ENCODE data around the gene ZNF879. TPM values are rescaled to one million over a fixed set of nuclear protein-coding genes. Genes with fewer than 3 reads are reported as not detected.

The ZNF879 gene
- polyA plus RNA-seq (2013), result 4.5 TPM

DNA sequence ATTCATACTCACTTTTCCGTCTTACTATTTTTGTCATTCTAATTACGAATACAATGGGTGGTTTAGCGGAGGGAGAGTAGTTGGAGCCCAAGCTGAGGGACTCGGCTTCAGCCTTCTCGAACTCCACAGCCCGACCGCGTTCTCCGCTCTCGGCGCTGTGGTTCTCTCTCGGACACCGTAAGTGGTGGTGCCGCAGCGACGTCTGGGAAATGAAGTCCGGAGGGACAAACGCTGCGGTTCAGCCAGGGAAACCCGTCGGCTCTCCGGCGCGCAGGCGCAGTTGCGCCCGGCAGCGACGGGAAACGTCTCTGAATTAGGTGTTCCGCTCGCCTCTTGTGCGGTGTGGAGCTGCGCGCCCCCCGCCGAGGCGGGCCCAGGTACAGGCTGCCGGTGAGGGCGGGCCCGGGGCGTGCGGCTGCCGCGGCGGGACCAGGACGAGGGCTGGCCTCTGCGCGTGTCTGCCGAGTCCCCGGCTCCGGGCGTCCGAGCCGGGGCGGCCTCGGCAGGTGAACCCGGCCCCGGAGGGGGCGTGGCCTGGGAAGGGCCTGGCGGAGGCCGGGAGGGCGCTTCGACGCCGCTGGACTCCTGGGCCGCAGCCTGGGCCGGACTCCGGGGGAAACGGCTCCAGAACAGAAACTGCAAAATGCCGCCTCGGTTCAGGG is at the start of gene ZNF879:
Gene ZNF879 (plus strand): TSS at position 277 of the 662 bp plus-strand sequence. CDS start 1,201 bp downstream, outside the sequence.
- H3K36me3 ChIP-seq (ENCODE audit: control insufficient read depth in 4 of 4, insufficient read depth in 4 of 4, low read length in 3 of 4), result peaks cover 22 to 35% (median 27%) of the 10 kb centered on the region in 4 experiments
- H3K4me3 ChIP-seq (ENCODE audit: control insufficient read depth in 1 of 7, extremely low read depth in 1 of 7, insufficient read depth in 4 of 7, low read depth in 2 of 7, low read length in 6 of 7), result peak within 1 kb of the TSS; percentile 66 to 89 (median 78)
- peaks cover 0 to 10% (median 4%) of the 10 kb centered on the region in 4 experiments for H3K4me1 ChIP-seq (ENCODE audit: control extremely low read depth in 1 of 4, control insufficient read depth in 4 of 4, insufficient read depth in 4 of 4, low read length in 3 of 4)
- peak; percentile 95 to 98 (median 98) for DNase-seq
- ChIA-PET CTCF (interaction anchor here (1.4 kb wide), 1 partner anchor 10 kb away, joined by 4 read pairs; no protein-coding TSS in a partner anchor), POLR2A (interaction anchor here (1.3 kb wide), 1 partner anchor 36 kb away, joined by 4 read pairs; the partner anchor contains the start of gene ZNF354C)
- whole genome bisulfite sequencing (ENCODE audit: insufficient coverage), result under 1% methylated on average over 66 of the region's 72 CpGs
- H3K27me3 ChIP-seq (replicated peaks in 2 of 5; ENCODE audit: control insufficient read depth in 4 of 5, insufficient read depth in 5 of 5, low read length in 4 of 5), result no peaks in the 10 kb centered on the region
- H3K27ac ChIP-seq (ENCODE audit: insufficient read depth in 1 of 2, low read depth in 1 of 2, low read length in 2 of 2, poor library complexity in 1 of 2, severe bottlenecking in 2 of 2), result peak within 1 kb of the TSS; percentile 58 to 75
- peaks cover 2 to 47% (median 36%) of the 10 kb centered on the region in 5 experiments for H3K9me3 ChIP-seq (ENCODE audit: control extremely low read depth in 1 of 5, control insufficient read depth in 4 of 5, insufficient read depth in 2 of 5, low read depth in 1 of 5, low read length in 4 of 5)

DNA sequence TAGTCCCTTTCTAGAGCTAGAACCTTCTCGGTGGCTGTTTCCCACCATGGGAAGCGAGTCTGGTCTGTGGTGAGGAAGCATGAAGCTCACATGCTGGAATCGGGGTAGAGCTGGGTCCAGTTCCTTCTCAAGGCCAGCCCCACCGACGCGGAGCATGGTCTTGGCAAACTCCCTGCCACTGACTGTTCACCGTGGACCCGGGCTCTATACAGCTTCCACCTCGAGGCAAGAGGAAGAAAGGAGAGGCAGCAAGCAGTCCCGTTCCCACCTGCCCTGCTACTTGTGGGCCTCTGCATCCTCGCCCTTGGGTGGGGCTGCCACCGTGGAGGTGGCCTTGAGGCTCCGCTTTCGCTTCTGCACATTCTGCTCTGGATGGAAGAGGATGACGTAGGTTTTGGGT is 42.2 kb upstream of the ZNF879 start:
- H3K36me3 ChIP-seq (ENCODE audit: control insufficient read depth in 4 of 4, insufficient read depth in 4 of 4, low read length in 3 of 4), result no peaks in the 10 kb centered on the region
- H3K4me1 ChIP-seq (ENCODE audit: control extremely low read depth in 1 of 4, control insufficient read depth in 4 of 4, insufficient read depth in 4 of 4, low read length in 3 of 4), result no peaks in the 10 kb centered on the region
- no peak overlapping the region for H3K4me3 ChIP-seq (ENCODE audit: control insufficient read depth in 1 of 7, extremely low read depth in 1 of 7, insufficient read depth in 4 of 7, low read depth in 2 of 7, low read length in 6 of 7)
- ChIA-PET POLR2A (no interaction called here), CTCF (no interaction called here)
- 97% methylated on average over 15 of the region's 15 CpGs for WGBS (ENCODE audit: insufficient coverage)
- no peaks in the 10 kb centered on the region for H3K27me3 ChIP-seq (replicated peaks in 2 of 5; ENCODE audit: control insufficient read depth in 4 of 5, insufficient read depth in 5 of 5, low read length in 4 of 5)
- no peak for DNase-seq
- H3K27ac ChIP-seq (ENCODE audit: insufficient read depth in 1 of 2, low read depth in 1 of 2, low read length in 2 of 2, poor library complexity in 1 of 2, severe bottlenecking in 2 of 2), result no peak overlapping the region
- H3K9me3 ChIP-seq (ENCODE audit: control extremely low read depth in 1 of 5, control insufficient read depth in 4 of 5, insufficient read depth in 2 of 5, low read depth in 1 of 5, low read length in 4 of 5), result peaks cover 1 to 80% (median 54%) of the 10 kb centered on the region in 5 experiments

DNA sequence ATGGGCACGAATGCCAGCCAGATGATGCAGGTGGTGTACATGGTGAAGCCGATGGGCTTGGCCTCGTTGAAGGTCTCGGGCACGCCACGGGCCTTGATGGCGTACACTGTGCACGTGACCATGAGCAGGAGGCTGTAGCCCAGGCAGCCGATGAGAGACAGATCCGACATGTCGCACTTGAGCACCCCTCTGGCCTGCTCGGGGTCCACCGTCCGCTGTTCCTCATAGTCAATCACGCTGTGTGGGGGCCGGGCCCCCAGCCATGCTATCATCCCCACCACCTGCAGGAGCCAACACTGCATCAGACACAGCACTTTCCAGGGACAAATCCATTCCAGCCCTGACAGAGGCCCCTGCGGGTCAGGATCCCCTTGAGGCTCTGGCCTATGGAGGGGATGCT is 40.7 kb upstream of the ZNF879 start:
- WGBS (ENCODE audit: insufficient coverage), result 93% methylated on average over 15 of the region's 17 CpGs
- CTCF ChIA-PET, result no interaction called here

DNA sequence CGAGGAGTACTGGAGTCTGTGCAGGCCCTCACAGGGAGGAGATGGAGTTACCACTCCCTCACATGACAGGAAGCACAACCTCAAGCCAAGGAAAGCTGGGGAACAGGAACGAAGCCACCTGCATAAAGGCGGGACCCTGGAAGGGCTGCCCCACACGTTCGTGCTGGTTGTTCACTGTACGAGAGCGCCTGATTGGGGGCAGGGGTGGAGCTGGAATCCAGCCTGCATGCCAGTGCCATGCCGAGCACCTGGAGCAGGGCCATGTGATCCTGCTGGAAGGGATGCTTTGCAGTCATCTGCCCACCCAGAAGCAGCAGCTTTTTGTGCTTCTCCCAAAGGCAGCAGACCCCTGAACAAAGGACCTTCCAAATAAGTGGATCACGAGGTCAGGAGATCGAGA is 39.9 kb upstream of the ZNF879 start:
- H3K9me3 ChIP-seq (ENCODE audit: control extremely low read depth in 1 of 5, control insufficient read depth in 4 of 5, insufficient read depth in 2 of 5, low read depth in 1 of 5, low read length in 4 of 5), result peaks cover 0 to 73% (median 51%) of the 10 kb centered on the region in 5 experiments
- POLR2A ChIA-PET, result no interaction called here
- no peak for DNase-seq

More for the DNA sequence above, 40.7 kb upstream of the ZNF879 start:
- POLR2A ChIA-PET, result no interaction called here
- H3K27ac ChIP-seq (ENCODE audit: insufficient read depth in 1 of 2, low read depth in 1 of 2, low read length in 2 of 2, poor library complexity in 1 of 2, severe bottlenecking in 2 of 2), result no peak overlapping the region
- no peaks in the 10 kb centered on the region for H3K27me3 ChIP-seq (replicated peaks in 2 of 5; ENCODE audit: control insufficient read depth in 4 of 5, insufficient read depth in 5 of 5, low read length in 4 of 5)
- H3K9me3 ChIP-seq (ENCODE audit: control extremely low read depth in 1 of 5, control insufficient read depth in 4 of 5, insufficient read depth in 2 of 5, low read depth in 1 of 5, low read length in 4 of 5), result peaks cover 1 to 75% (median 48%) of the 10 kb centered on the region in 5 experiments
- no peak overlapping the region for H3K4me3 ChIP-seq (ENCODE audit: control insufficient read depth in 1 of 7, extremely low read depth in 1 of 7, insufficient read depth in 4 of 7, low read depth in 2 of 7, low read length in 6 of 7)
- H3K4me1 ChIP-seq (ENCODE audit: control extremely low read depth in 1 of 4, control insufficient read depth in 4 of 4, insufficient read depth in 4 of 4, low read length in 3 of 4), result no peaks in the 10 kb centered on the region
- DNase-seq, result no peak
- H3K36me3 ChIP-seq (ENCODE audit: control insufficient read depth in 4 of 4, insufficient read depth in 4 of 4, low read length in 3 of 4), result no peaks in the 10 kb centered on the region

DNA sequence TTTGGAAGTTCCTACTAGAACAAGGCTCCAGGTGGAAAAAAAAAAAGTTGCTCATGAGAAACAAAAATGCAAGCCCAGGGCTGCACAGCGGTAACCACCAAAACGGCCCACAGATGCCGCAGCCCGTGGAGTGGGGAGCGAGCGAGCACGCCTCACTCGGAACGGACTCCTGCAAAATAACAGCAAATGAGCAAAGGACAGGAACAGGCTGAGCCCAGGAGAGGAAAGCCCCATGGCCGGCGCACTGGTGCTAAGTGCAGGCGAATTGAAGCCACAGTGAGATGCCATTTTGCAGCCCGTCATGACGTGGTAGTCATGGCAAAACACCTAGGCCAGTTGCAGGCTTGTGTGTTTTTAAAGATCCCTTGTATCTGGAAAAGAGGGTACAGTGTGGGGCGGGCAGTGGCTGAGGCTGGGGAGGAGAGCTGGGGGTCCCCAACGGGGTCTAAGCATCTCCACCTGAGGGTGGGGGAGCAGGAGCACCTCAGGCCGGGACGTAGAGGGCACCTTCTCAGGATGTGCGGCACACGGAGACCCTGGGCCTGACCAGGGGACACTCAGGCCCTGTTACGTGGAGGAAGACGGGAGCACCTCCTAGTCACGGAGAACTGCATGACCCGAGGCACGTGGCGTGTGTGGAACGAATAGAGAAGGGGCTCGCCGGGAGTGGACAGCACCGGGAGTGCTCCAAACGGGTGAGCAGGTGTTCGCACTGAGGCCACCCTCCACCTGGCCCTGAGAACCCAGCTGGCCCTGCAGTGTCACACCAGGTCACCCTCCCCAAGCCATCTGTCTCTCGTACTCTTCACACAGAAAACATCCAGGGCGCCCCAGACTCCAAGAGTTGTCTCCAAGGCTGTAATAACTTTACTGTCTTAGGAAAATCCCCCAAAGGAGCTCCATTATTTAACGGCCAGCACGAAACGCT is 39.2 kb upstream of the ZNF879 start:
- CTCF ChIA-PET, result no interaction called here
- peaks cover 0 to 71% (median 51%) of the 10 kb centered on the region in 5 experiments for H3K9me3 ChIP-seq (ENCODE audit: control extremely low read depth in 1 of 5, control insufficient read depth in 4 of 5, insufficient read depth in 2 of 5, low read depth in 1 of 5, low read length in 4 of 5)
- 95% methylated on average over 34 of the region's 37 CpGs for WGBS (ENCODE audit: insufficient coverage)

More for the DNA sequence above, 39.9 kb upstream of the ZNF879 start:
- no peak overlapping the region for H3K4me3 ChIP-seq (ENCODE audit: control insufficient read depth in 1 of 7, extremely low read depth in 1 of 7, insufficient read depth in 4 of 7, low read depth in 2 of 7, low read length in 6 of 7)
- 96% methylated on average over 7 of the region's 10 CpGs for WGBS (ENCODE audit: insufficient coverage)
- no peaks in the 10 kb centered on the region for H3K4me1 ChIP-seq (ENCODE audit: control extremely low read depth in 1 of 4, control insufficient read depth in 4 of 4, insufficient read depth in 4 of 4, low read length in 3 of 4)
- CTCF ChIA-PET, result no interaction called here
- H3K27me3 ChIP-seq (replicated peaks in 2 of 5; ENCODE audit: control insufficient read depth in 4 of 5, insufficient read depth in 5 of 5, low read length in 4 of 5), result no peaks in the 10 kb centered on the region
- H3K27ac ChIP-seq (ENCODE audit: insufficient read depth in 1 of 2, low read depth in 1 of 2, low read length in 2 of 2, poor library complexity in 1 of 2, severe bottlenecking in 2 of 2), result no peak overlapping the region
- no peaks in the 10 kb centered on the region for H3K36me3 ChIP-seq (ENCODE audit: control insufficient read depth in 4 of 4, insufficient read depth in 4 of 4, low read length in 3 of 4)

DNA sequence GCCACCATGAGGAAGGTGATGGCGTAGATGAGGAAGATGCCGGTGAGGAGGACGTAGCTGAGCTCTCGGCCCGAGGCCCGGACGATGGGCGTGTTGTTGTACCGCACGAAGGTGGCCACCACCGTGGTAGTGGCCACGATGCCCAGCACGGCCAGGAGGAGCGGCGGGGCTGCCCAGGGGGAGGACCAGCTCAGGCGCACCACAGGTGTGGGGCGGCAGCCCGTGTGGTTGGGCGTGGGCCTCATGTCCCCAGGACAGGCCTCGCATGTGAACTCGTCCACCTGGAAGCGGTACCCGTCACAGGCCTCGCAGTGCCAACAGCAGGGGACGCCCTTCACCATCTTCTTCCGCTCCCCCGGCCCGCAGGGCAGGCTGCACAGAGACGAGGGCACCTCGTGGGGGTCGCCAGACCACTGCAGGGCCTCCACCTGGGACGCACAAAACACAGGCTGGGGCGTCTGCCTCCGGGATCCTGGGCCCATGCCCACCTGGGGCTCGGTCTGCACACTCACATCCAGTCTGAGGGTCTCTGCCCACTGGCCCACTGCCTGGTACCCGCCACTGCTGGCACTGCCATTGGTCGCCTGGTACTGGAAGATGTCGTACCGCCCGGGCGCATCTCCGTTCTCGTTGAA is 37.2 kb upstream of the ZNF879 start:
- 97% methylated on average over 41 of the region's 43 CpGs for WGBS (ENCODE audit: insufficient coverage)
- ChIA-PET CTCF (no interaction called here), POLR2A (no interaction called here)
- DNase-seq, result no peak
- Histone ChIP-seq H3K27me3 (replicated peaks in 2 of 5; ENCODE audit: control insufficient read depth in 4 of 5, insufficient read depth in 5 of 5, low read length in 4 of 5) (no peaks in the 10 kb centered on the region), H3K36me3 (ENCODE audit: control insufficient read depth in 4 of 4, insufficient read depth in 4 of 4, low read length in 3 of 4) (no peaks in the 10 kb centered on the region), H3K27ac (ENCODE audit: insufficient read depth in 1 of 2, low read depth in 1 of 2, low read length in 2 of 2, poor library complexity in 1 of 2, severe bottlenecking in 2 of 2) (no peak overlapping the region), H3K4me1 (ENCODE audit: control extremely low read depth in 1 of 4, control insufficient read depth in 4 of 4, insufficient read depth in 4 of 4, low read length in 3 of 4) (no peaks in the 10 kb centered on the region), H3K4me3 (ENCODE audit: control insufficient read depth in 1 of 7, extremely low read depth in 1 of 7, insufficient read depth in 4 of 7, low read depth in 2 of 7, low read length in 6 of 7) (no peak overlapping the region), H3K9me3 (ENCODE audit: control extremely low read depth in 1 of 5, control insufficient read depth in 4 of 5, insufficient read depth in 2 of 5, low read depth in 1 of 5, low read length in 4 of 5) (peaks cover 0 to 73% (median 50%) of the 10 kb centered on the region in 5 experiments)

More for the DNA sequence above, 39.2 kb upstream of the ZNF879 start:
- no peak for DNase-seq
- no peak overlapping the region for H3K4me3 ChIP-seq (ENCODE audit: control insufficient read depth in 1 of 7, extremely low read depth in 1 of 7, insufficient read depth in 4 of 7, low read depth in 2 of 7, low read length in 6 of 7)
- no peaks in the 10 kb centered on the region for H3K4me1 ChIP-seq (ENCODE audit: control extremely low read depth in 1 of 4, control insufficient read depth in 4 of 4, insufficient read depth in 4 of 4, low read length in 3 of 4)
- H3K36me3 ChIP-seq (ENCODE audit: control insufficient read depth in 4 of 4, insufficient read depth in 4 of 4, low read length in 3 of 4), result no peaks in the 10 kb centered on the region
- H3K27ac ChIP-seq (ENCODE audit: insufficient read depth in 1 of 2, low read depth in 1 of 2, low read length in 2 of 2, poor library complexity in 1 of 2, severe bottlenecking in 2 of 2), result no peak overlapping the region
- POLR2A ChIA-PET, result no interaction called here
- no peaks in the 10 kb centered on the region for H3K27me3 ChIP-seq (replicated peaks in 2 of 5; ENCODE audit: control insufficient read depth in 4 of 5, insufficient read depth in 5 of 5, low read length in 4 of 5)

All from common myeloid progenitor, CD34-positive (primary cell).